OCI-LY1 (cell line): ENCODE data around the gene KIF21A.

Source experiments
- EZH2 ChIP-seq: fragments of 200-600 bp; sonication (generic), shearing (Covaris generic); IDR thresholded peaks from 2 replicates; pipeline ENCODE4 v1.8.0; 2017; ENCODE audit warnings: borderline replicate concordance, mixed run types, mild to moderate bottlenecking, antibody characterized with exemption, low read length, moderate library complexity, mixed read lengths
- TF ChIP-seq, protein P1 (sequence below): fragments of 200-600 bp; sonication (generic), shearing (Covaris generic); IDR thresholded peaks from 2 replicates; pipeline ENCODE4 v1.5.1; 2017; ENCODE audit warnings: mild to moderate bottlenecking, antibody characterized with exemption, low read length, moderate library complexity, mixed read lengths

DNA sequence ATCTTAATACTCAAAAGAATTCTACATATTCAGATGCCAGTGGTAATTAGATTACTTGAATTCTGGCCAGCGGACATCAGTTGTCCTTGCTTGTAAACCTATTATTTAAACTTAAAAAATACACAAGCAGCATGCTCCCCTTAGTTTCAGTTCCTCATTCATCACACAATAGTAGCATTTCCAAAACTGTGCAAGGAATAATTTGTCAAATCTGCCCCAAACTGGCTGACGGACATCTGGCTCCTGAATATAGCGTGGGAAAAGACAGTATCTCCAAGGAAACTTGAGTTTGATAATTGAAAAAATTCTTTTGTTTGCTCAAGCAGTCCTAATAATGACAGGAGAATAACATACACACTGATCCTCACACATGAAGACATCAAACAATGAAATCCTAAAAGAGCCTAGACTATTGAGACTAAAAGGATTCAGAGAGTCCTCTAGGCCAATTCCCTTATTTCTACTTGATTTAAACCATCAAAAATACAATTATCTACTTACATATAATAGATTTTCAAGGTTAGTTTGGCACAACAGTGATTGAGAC lies 90.4 kb downstream of the KIF21A start:
- TF ChIP-seq, protein P1, sequence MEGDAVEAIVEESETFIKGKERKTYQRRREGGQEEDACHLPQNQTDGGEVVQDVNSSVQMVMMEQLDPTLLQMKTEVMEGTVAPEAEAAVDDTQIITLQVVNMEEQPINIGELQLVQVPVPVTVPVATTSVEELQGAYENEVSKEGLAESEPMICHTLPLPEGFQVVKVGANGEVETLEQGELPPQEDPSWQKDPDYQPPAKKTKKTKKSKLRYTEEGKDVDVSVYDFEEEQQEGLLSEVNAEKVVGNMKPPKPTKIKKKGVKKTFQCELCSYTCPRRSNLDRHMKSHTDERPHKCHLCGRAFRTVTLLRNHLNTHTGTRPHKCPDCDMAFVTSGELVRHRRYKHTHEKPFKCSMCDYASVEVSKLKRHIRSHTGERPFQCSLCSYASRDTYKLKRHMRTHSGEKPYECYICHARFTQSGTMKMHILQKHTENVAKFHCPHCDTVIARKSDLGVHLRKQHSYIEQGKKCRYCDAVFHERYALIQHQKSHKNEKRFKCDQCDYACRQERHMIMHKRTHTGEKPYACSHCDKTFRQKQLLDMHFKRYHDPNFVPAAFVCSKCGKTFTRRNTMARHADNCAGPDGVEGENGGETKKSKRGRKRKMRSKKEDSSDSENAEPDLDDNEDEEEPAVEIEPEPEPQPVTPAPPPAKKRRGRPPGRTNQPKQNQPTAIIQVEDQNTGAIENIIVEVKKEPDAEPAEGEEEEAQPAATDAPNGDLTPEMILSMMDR: no peak
- TF ChIP-seq EZH2: no peak
